ENCODE measurements around the gene ZBED6. TPM values are rescaled to one million over a fixed set of nuclear protein-coding genes. Genes with fewer than 3 reads are reported as not detected.

Gene ZBED6
- total and polyA plus RNA-seq, 2 experiments from 2014 or later, result 2.5 to 4.8 TPM

GRCh38 chr1:203765029-203765837, 30.2 kb upstream of the ZBED6 start, which contains the start of gene LAX1 (continued):
- no peak for TF ChIP-seq REST (IDR thresholded peaks at IDR 0.05; ENCODE audit: unreplicated experiment)

- Mint-ChIP-seq H3K9me3 (no peaks in the 10 kb centered on the region), H3K4me1 (peaks cover 9% of the 10 kb centered on the region), H3K36me3 (ENCODE audit: low read depth) (no peaks in the 10 kb centered on the region), H3K27ac (no peak overlapping the region), H3K4me3 (no peak overlapping the region), H3K27me3 (ENCODE audit: insufficient read depth, low read depth, poor library complexity) (peaks cover 7% of the 10 kb centered on the region)
- Histone ChIP-seq H3K4me3 (no peak overlapping the region), H3K79me2 (replicated peaks; ENCODE audit: insufficient read depth) (no peaks in the 10 kb centered on the region), H3F3A (replicated peaks; ENCODE audit: low read depth) (no peaks in the 10 kb centered on the region), H3K4me2 (no peak overlapping the region), H3K27me3 (ENCODE audit: insufficient read depth) (no peaks in the 10 kb centered on the region), H3K36me3 (ENCODE audit: insufficient read depth) (no peaks in the 10 kb centered on the region), H3K4me1 (ENCODE audit: insufficient read depth) (0 out of 2 replicates have a peak, but pooled peaks cover 5% of the 10 kb centered on the region), H4K20me1 (replicated peaks; ENCODE audit: insufficient read depth) (no peaks in the 10 kb centered on the region), H3K27ac (ENCODE audit: low read depth) (no peak overlapping the region), H3K9me2 (ENCODE audit: insufficient read depth) (0 out of 2 replicates have a peak, but pooled peaks cover 14% of the 10 kb centered on the region), H2AFZ (peak overlapping the region; percentile 18; the same call in 1 of the 2 replicates)
- TF ChIP-seq REST (IDR thresholded peaks at IDR 0.05; ENCODE audit: unreplicated experiment) (no peak), ZNF114 (CRISPR knock-in tag; IDR thresholded peaks at IDR 0.05) (no peak), JUNB (IDR thresholded peaks at IDR 0.05; ENCODE audit: unreplicated experiment) (no peak), STAT1 (IDR thresholded peaks at IDR 0.05; ENCODE audit: unreplicated experiment) (no peak), ETS1 (IDR thresholded peaks at IDR 0.05) (no peak), NANOG (IDR thresholded peaks at IDR 0.05; ENCODE audit: borderline replicate concordance) (no peak), ZNF462 (CRISPR knock-in tag; IDR thresholded peaks at IDR 0.05) (no peak), EZH2phosphoT487 (IDR thresholded peaks at IDR 0.05; ENCODE audit: unreplicated experiment) (no peak), POLR2AphosphoS5 (IDR thresholded peaks at IDR 0.05; ENCODE audit: low read depth) (no peak)
- DNase-seq (ENCODE audit: low spot score), result no peak
- no peak for ATAC-seq
These were observed 27.2 kb upstream of the ZBED6 start for GRCh38 chr1:203768256-203768655.
